Measurements from ENCODE around the gene GSE1. TPM values are rescaled to one million over a fixed set of nuclear protein-coding genes. Genes with fewer than 3 reads are reported as not detected.

GSE1 gene
- total RNA-seq, 1 donor from 2014 or later, result 87.2 TPM

- ATAC-seq (no peak), DNase-seq (no peak)
- Histone ChIP-seq H3K27ac (no peak overlapping the region), H3K27me3 (no peaks in the 10 kb centered on the region), H3K36me3 (no peaks in the 10 kb centered on the region), H3K9me3 (no peaks in the 10 kb centered on the region), H3K4me1 (peaks cover 73% of the 10 kb centered on the region), H3K4me3 (no peak overlapping the region)
- intact Hi-C loops (cut with DNase I), result no loop called here
- TF ChIP-seq, protein P1, sequence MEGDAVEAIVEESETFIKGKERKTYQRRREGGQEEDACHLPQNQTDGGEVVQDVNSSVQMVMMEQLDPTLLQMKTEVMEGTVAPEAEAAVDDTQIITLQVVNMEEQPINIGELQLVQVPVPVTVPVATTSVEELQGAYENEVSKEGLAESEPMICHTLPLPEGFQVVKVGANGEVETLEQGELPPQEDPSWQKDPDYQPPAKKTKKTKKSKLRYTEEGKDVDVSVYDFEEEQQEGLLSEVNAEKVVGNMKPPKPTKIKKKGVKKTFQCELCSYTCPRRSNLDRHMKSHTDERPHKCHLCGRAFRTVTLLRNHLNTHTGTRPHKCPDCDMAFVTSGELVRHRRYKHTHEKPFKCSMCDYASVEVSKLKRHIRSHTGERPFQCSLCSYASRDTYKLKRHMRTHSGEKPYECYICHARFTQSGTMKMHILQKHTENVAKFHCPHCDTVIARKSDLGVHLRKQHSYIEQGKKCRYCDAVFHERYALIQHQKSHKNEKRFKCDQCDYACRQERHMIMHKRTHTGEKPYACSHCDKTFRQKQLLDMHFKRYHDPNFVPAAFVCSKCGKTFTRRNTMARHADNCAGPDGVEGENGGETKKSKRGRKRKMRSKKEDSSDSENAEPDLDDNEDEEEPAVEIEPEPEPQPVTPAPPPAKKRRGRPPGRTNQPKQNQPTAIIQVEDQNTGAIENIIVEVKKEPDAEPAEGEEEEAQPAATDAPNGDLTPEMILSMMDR (IDR thresholded peaks at IDR 0.05), result no peak
Measured at GRCh38 chr16:85577899-85578598, 35.1 kb upstream of the GSE1 start.

- peaks cover 70% of the 10 kb centered on the region for H3K4me1 ChIP-seq
- H3K4me3 ChIP-seq, result no peak overlapping the region
- no peak overlapping the region for H3K27ac ChIP-seq
- TF ChIP-seq, protein P1 (IDR thresholded peaks at IDR 0.05), result no peak
- no peak for DNase-seq
- no peaks in the 10 kb centered on the region for H3K9me3 ChIP-seq
- H3K36me3 ChIP-seq, result no peaks in the 10 kb centered on the region
- no peaks in the 10 kb centered on the region for H3K27me3 ChIP-seq
- intact Hi-C loops (cut with DNase I), result no loop called here
- ATAC-seq, result no peak
Measured at GRCh38 chr16:85578599-85578948, 34.5 kb upstream of the GSE1 start.

DNA sequence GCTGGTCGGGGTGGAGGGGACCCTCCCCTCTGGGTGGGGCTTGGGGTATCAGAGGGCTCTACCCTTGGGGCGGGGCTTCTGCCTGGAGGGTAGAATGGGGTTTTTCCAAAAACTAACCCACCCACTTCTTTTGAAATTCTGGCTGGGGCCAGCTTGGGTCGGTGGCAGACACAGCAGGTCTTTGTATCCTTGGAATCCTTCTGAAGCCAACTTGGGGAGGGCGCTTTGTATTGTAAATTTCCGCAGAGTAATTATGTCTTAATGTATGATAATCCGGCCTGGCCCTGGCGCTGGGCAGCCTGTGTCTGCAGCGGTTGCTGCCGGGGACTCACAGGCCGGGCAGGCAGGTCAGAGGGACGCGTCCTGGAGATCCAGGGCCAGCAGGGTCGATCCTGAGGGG is 33.9 kb upstream of the GSE1 start:
- Histone ChIP-seq H3K27ac (peak overlapping the region; percentile 63), H3K27me3 (no peaks in the 10 kb centered on the region), H3K4me1 (peaks cover 64% of the 10 kb centered on the region), H3K4me3 (no peak overlapping the region), H3K36me3 (no peaks in the 10 kb centered on the region), H3K9me3 (no peaks in the 10 kb centered on the region)
- intact Hi-C loops (cut with DNase I), result no loop called here
- no peak for ATAC-seq
- DNase-seq, result no peak
- TF ChIP-seq, protein P1 (IDR thresholded peaks at IDR 0.05), result no peak

DNA sequence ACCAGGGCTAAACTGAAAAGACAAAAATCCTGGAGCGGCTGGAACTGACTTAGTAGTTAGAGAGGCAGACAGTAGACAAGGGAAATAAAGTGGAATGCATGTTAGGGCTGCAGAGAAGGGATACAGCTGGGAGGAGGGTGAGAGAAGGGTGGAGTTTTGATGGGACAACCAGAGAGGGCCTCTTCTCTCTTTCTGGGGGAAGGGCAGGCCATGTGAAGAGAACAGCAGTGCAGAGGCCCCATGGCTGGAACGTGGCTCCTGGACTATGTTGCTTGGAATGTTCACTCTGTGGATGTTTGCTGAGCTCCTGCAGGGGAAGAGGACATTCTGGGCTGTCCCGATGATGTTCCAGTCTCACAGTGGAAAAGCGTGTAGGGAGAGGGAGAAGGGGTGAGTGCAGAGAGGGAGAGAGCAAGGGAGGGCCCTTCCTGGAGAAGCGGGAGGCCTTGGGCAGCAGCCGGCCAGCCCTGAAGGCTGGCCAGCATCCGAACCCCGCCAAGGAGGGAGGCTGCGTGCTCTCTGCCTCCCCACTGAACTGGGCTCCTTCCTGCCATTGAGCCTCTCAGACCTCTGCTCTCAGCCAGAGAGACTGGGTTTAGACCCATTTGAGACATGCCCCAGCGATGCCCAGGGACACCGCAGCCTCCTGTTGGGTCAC is 33.1 kb upstream of the GSE1 start:
- Histone ChIP-seq H3K4me1 (peaks cover 55% of the 10 kb centered on the region), H3K4me3 (no peak overlapping the region), H3K27me3 (no peaks in the 10 kb centered on the region), H3K9me3 (no peaks in the 10 kb centered on the region), H3K27ac (peak overlapping the region; percentile 63), H3K36me3 (no peaks in the 10 kb centered on the region)
- intact Hi-C loops (cut with DNase I), result no loop called here
- TF ChIP-seq, protein P1 (IDR thresholded peaks at IDR 0.05), result no peak
- DNase-seq, result no peak
- ATAC-seq, result peak; percentile 3

DNA sequence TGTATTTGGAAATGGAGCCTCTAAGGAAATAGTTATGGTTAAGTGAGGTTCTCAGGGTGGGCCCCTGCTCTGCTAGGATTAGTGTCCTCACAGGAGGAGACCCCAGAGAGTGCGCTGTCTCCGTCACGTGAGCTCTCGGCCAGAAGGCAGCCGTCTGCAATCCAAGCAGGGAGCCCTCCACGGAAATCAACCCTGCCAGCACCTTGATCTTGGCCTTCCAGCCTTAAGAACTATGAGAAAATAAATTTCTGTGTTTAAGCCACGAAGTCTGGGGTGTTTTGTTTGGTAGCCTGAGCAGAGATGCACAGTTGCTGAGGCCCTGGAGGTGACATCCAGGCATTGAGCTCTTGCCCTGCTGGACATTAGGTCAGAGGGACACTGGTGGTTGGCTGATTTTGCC is 32.4 kb upstream of the GSE1 start:
- Histone ChIP-seq H3K36me3 (no peaks in the 10 kb centered on the region), H3K27ac (no peak overlapping the region), H3K27me3 (no peaks in the 10 kb centered on the region), H3K4me3 (no peak overlapping the region), H3K4me1 (peaks cover 53% of the 10 kb centered on the region), H3K9me3 (no peaks in the 10 kb centered on the region)
- DNase-seq (no peak), ATAC-seq (no peak)
- intact Hi-C loops (cut with DNase I), result no loop called here
- TF ChIP-seq, protein P1 (IDR thresholded peaks at IDR 0.05), result no peak

Measured in upper lobe of right lung (tissue), 1 donor.